ENCODE data around the gene BPI. TPM values are rescaled to one million over a fixed set of nuclear protein-coding genes. Genes with fewer than 3 reads are reported as not detected.
"Not testable (repeated sequence)": the region's sequence is repeated elsewhere in the genome, so short reads cannot be mapped to it uniquely, and the experiment has no call there.

Gene BPI
- total RNA-seq, 2 experiments from 2014 or later = not detected

DNA sequence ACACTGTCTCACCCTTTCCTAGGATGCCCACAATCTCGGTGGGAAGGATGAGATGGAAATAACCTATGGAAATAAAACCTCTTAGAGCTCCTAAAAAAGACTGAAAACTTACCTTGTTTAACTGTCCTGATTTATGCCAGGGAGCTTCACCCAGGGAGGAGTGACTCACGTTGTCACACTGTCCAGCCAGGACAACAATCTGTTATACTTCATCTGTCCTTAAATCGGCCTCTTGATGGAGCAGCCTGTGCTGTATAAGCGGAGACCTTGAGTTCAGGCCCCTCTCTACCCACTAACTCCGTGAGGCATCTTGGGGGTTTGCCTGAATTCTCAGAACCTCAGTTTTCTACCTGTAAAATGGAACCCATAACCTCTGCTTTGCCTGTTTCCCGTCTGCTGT is 34.2 kb upstream of the BPI start:
- Mint-ChIP-seq H3K36me3 (ENCODE audit: low read depth) (no peaks in the 10 kb centered on the region), H3K4me1 (no peaks in the 10 kb centered on the region), H3K27me3 (peaks cover 29% of the 10 kb centered on the region), H3K9me3 (no peaks in the 10 kb centered on the region), H3K27ac (no peak overlapping the region), H3K4me3 (no peak overlapping the region)
- CTCF ChIA-PET = no interaction called here
- POLR2A ChIA-PET = no interaction called here
- DNase-seq = no peak

GRCh38 chr20:38270869-38271605 is 32.9 kb upstream of the BPI start:
- POLR2A ChIA-PET = no interaction called here
- no peaks in the 10 kb centered on the region for H3K9me3 Mint-ChIP-seq
- H3K36me3 Mint-ChIP-seq (ENCODE audit: low read depth) = no peaks in the 10 kb centered on the region
- H3K4me1 Mint-ChIP-seq = peaks cover 4% of the 10 kb centered on the region
- no peak for DNase-seq
- peaks cover 18% of the 10 kb centered on the region for H3K27me3 Mint-ChIP-seq
- H3K27ac Mint-ChIP-seq = no peak overlapping the region
- CTCF ChIA-PET = no interaction called here
- H3K4me3 Mint-ChIP-seq = no peak overlapping the region

DNA sequence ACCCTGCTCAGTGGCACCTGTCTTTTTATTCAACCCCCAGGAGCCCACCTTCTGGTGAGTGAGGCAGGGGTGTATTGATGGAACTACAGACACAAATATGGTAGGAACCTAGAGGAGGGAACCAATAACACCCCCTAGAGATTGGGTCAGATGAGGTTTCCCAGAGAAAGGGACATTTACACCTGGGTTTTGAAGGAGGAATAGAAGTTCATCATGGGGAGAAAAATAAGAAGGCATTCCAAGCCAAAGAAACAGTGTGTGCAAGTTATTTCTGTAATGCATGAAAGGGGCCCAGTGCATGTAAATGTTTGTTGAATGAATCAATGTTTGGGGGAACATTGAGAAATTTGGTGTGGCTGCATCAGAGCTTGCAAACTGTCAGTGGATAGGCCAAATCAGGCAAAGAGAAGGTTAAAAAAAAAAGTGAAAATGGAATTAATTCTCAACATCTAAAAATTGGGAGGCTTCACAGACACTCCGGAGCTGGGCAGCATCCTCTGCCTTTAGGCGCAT is 32.3 kb upstream of the BPI start:
- H3K9me3 Mint-ChIP-seq = no peaks in the 10 kb centered on the region
- peaks cover 15% of the 10 kb centered on the region for H3K27me3 Mint-ChIP-seq
- no peaks in the 10 kb centered on the region for H3K36me3 Mint-ChIP-seq (ENCODE audit: low read depth)
- H3K27ac Mint-ChIP-seq = no peak overlapping the region
- POLR2A ChIA-PET = no interaction called here
- H3K4me3 Mint-ChIP-seq = no peak overlapping the region
- DNase-seq = no peak
- peaks cover 4% of the 10 kb centered on the region for H3K4me1 Mint-ChIP-seq
- CTCF ChIA-PET = no interaction called here

DNA sequence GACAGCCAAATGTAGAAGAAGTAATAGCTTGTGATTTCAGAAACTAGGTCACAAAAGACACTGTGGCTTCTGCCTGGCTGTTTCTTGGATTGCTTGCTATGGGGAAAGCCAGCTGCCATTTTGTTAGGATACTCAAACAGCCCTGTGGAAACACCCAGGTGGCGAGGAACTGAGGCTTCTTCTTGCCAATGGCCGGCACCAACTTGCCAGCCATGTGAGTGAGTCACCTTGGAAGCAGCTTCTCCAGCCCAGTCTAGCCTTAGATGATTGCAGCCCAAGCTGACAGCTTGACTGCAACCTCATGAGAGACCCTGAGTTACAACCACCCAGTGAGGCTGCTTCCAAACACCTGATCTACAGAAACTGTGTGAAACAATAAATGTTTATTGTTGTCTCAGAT is 31.6 kb upstream of the BPI start:
- Mint-ChIP-seq H3K36me3 (ENCODE audit: low read depth) (no peaks in the 10 kb centered on the region), H3K27me3 (peaks cover 12% of the 10 kb centered on the region), H3K4me3 (no peak overlapping the region), H3K9me3 (no peaks in the 10 kb centered on the region), H3K4me1 (peaks cover 4% of the 10 kb centered on the region), H3K27ac (no peak overlapping the region)
- CTCF ChIA-PET = no interaction called here
- no peak for DNase-seq
- POLR2A ChIA-PET = no interaction called here

DNA sequence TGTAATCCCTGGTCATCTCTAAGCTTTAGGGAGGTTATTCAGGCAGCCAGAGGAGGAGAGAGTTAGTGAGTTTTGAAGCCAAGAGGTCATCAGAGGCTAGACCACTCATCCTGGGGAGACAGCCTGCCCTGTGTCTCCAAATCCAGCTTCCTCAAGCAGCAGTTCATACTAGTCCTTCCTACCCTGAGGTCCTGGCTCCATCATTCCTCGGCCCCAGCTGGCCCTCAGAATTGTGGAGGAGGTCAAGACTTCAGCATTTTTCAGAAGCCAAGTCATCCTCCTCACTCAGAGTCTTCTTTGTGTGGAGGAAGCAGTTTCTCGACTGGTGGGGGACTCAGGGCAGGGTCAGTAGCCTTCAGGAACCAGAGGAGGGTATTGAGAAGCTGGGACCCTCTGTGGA is 31.0 kb upstream of the BPI start:
- CTCF ChIA-PET = no interaction called here
- POLR2A ChIA-PET = no interaction called here
- peaks cover 4% of the 10 kb centered on the region for H3K4me1 Mint-ChIP-seq
- no peak for DNase-seq
- no peak overlapping the region for H3K27ac Mint-ChIP-seq
- no peak overlapping the region for H3K4me3 Mint-ChIP-seq
- H3K36me3 Mint-ChIP-seq (ENCODE audit: low read depth) = no peaks in the 10 kb centered on the region
- H3K27me3 Mint-ChIP-seq = peaks cover 10% of the 10 kb centered on the region
- H3K9me3 Mint-ChIP-seq = no peaks in the 10 kb centered on the region

- ChIA-PET CTCF (interaction anchor here (0.6 to 1.4 kb wide), 2 partner anchors 203 to 258 kb away, joined by 3 to 4 read pairs; no protein-coding TSS in a partner anchor), POLR2A (no interaction called here)
Observed at GRCh38 chr20:38275815-38276550, 28.0 kb upstream of the BPI start.

GRCh38 chr20:38277285-38277684 is 26.7 kb upstream of the BPI start:
- Mint-ChIP-seq H3K36me3 (ENCODE audit: low read depth) (no peaks in the 10 kb centered on the region), H3K4me1 (peaks cover 4% of the 10 kb centered on the region), H3K4me3 (no peak overlapping the region), H3K27ac (no peak overlapping the region), H3K27me3 (peaks cover 3% of the 10 kb centered on the region), H3K9me3 (no peaks in the 10 kb centered on the region)
- ChIA-PET CTCF (interaction anchor here (1.4 kb wide), 1 partner anchor 204 kb away, joined by 4 read pairs; no protein-coding TSS in a partner anchor), POLR2A (no interaction called here)
- DNase-seq = no peak

More at GRCh38 chr20:38275815-38276550, 28.0 kb upstream of the BPI start:
- H3K36me3 Mint-ChIP-seq (ENCODE audit: low read depth) = no peaks in the 10 kb centered on the region
- no peak for DNase-seq
- H3K27me3 Mint-ChIP-seq = peaks cover 7% of the 10 kb centered on the region
- no peak overlapping the region for H3K27ac Mint-ChIP-seq
- no peak overlapping the region for H3K4me3 Mint-ChIP-seq
- H3K4me1 Mint-ChIP-seq = peaks cover 4% of the 10 kb centered on the region
- no peaks in the 10 kb centered on the region for H3K9me3 Mint-ChIP-seq

DNA sequence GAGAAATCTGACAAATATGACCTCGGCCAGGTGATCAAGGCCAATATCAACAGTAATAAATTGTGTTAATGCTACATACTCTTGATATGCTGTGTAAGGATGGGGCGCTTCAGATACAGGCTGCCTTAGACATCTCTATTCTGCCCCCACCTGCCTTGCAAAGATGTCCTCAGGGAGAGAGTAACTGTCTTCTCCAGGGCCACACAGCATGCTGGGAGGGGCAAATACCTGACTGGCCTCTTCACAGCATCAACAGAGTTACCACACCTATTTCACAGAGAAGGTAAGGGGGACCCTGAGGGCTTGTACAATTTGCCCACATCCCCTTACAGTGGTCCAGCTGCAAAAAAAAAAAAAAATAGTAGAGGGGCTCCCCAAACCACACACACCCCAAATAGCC is 26.3 kb upstream of the BPI start:
- POLR2A ChIA-PET = no interaction called here
- Mint-ChIP-seq H3K4me1 (peaks cover 4% of the 10 kb centered on the region), H3K36me3 (ENCODE audit: low read depth) (no peaks in the 10 kb centered on the region), H3K9me3 (no peaks in the 10 kb centered on the region), H3K4me3 (no peak overlapping the region), H3K27ac (no peak overlapping the region), H3K27me3 (peaks cover 3% of the 10 kb centered on the region)
- no peak for DNase-seq
- CTCF ChIA-PET = no interaction called here

- CTCF ChIA-PET = no interaction called here
- POLR2A ChIA-PET = no interaction called here
- no peaks in the 10 kb centered on the region for H3K36me3 Mint-ChIP-seq (ENCODE audit: low read depth)
- peaks cover 3% of the 10 kb centered on the region for H3K27me3 Mint-ChIP-seq
- no peak overlapping the region for H3K27ac Mint-ChIP-seq
- peaks cover 4% of the 10 kb centered on the region for H3K4me1 Mint-ChIP-seq
- DNase-seq = no peak
- no peaks in the 10 kb centered on the region for H3K9me3 Mint-ChIP-seq
- H3K4me3 Mint-ChIP-seq = no peak overlapping the region
Observed at GRCh38 chr20:38278131-38278530, 25.8 kb upstream of the BPI start.

GRCh38 chr20:38278763-38279162 is 25.2 kb upstream of the BPI start:
- H3K36me3 Mint-ChIP-seq (ENCODE audit: low read depth) = no peaks in the 10 kb centered on the region
- no peak overlapping the region for H3K4me3 Mint-ChIP-seq
- ChIA-PET CTCF (no interaction called here), POLR2A (no interaction called here)
- no peak for DNase-seq
- peaks cover 4% of the 10 kb centered on the region for H3K4me1 Mint-ChIP-seq
- H3K27me3 Mint-ChIP-seq = peaks cover 3% of the 10 kb centered on the region
- no peak overlapping the region for H3K27ac Mint-ChIP-seq
- no peaks in the 10 kb centered on the region for H3K9me3 Mint-ChIP-seq

DNA sequence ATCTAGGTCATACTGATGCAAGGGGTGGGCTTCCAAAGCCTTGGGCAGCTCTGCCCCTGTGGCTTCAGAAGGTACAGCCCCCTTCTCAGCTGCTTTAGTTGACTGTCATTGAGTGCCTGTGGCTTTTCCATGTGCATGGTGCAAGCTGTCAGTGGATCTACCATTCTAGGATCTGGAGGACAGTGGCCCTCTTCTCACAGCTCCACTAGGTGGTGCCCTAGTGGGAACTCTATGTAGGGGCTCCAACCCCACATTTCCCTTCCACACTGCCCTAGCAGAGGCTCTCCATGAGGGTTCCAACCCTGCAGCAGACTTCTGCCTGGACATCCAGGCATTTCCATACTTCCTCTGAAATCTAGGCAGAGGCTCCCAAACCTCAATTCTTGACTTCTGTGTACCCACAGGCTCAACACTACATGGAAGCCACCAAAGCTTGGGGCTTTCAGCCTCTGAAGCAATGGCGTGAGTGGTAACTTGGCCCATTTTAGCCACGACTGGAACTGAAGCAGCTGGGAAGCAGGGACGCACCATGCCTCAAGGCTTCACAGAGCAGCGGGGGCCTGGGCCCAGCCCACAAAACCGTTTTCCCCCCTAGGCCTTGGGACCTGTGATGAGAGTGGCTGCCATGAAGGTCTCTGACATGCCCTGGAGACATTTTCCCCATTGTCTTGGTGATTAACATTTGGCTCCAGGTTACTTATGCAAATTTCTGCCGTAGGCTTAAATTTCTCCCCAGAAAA is 22.6 kb upstream of the BPI start:
- H3K36me3 Mint-ChIP-seq (ENCODE audit: low read depth); CTCF ChIA-PET; H3K27me3 Mint-ChIP-seq; H3K4me1 Mint-ChIP-seq; POLR2A ChIA-PET; H3K9me3 Mint-ChIP-seq; DNase-seq; H3K27ac Mint-ChIP-seq; H3K4me3 Mint-ChIP-seq: not testable (repeated sequence)

DNA sequence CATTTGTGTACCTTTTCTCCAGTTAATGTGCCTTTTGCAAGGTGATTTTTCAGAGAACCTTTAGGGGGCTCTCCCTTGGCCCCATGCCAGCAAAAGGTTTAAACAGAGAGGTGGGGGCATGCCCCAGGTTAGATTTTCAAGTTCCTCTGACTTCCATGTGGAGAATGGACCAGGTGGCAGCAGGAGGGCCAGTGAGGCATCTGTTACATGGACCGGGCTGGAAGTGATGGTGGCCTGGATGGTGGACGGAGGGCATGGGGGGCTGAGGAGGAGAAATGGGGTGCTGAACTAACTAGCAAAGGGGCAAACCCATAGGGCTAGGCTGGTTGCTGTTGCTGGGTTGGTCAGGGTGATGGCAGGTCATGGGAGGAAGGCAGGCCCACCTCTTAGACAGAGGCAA is 20.7 kb upstream of the BPI start:
- no peaks in the 10 kb centered on the region for H3K9me3 Mint-ChIP-seq
- ChIA-PET CTCF (no interaction called here), POLR2A (no interaction called here)
- no peak overlapping the region for H3K27ac Mint-ChIP-seq
- no peak overlapping the region for H3K4me3 Mint-ChIP-seq
- no peaks in the 10 kb centered on the region for H3K4me1 Mint-ChIP-seq
- H3K27me3 Mint-ChIP-seq = peaks cover 14% of the 10 kb centered on the region
- DNase-seq = no peak
- H3K36me3 Mint-ChIP-seq (ENCODE audit: low read depth) = no peaks in the 10 kb centered on the region

- H3K4me1 Mint-ChIP-seq; CTCF ChIA-PET; H3K4me3 Mint-ChIP-seq; H3K27ac Mint-ChIP-seq; DNase-seq; POLR2A ChIA-PET; H3K36me3 Mint-ChIP-seq (ENCODE audit: low read depth); H3K9me3 Mint-ChIP-seq: not testable (repeated sequence)
- H3K27me3 Mint-ChIP-seq = peaks cover 16% of the 10 kb centered on the region
Observed at GRCh38 chr20:38284066-38284650, 19.8 kb upstream of the BPI start.
